ENCODE measurements around the gene LDB2.

LDB2 gene

DNA sequence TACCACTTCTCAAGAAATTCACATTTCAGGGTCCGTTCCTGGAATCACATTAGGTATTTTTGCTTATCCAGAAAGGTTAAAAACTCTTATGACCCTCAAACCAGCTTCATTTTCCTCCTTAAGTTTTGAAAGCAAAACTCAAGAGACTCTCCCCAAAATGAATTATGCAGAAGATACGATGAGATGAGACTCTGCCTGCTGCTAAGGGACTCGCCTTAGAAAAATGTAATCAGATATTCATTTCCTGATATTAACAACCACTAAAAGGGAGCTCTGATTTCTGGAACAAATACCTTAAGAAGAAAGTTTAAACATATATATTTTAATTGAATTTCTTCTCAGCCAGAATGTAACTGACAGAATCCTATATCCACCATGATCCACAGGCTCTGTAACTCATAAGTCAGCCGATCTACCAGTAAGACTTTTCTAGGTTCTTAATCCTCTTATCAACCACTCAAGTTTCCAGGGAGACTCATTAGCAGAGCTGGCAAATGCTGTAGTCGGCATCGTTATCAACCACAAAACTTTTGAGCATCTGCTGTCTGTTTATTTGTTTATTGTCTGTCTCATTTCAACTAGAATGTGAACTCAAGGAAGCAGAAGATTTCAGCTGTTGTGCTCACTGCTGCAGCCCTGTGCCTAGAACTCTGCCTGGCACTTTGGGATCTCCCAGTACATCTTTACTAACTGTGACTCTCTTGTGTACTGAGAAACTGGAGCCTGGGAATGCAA is 112.5 kb downstream of the LDB2 start:
- TF ChIP-seq, protein P1, sequence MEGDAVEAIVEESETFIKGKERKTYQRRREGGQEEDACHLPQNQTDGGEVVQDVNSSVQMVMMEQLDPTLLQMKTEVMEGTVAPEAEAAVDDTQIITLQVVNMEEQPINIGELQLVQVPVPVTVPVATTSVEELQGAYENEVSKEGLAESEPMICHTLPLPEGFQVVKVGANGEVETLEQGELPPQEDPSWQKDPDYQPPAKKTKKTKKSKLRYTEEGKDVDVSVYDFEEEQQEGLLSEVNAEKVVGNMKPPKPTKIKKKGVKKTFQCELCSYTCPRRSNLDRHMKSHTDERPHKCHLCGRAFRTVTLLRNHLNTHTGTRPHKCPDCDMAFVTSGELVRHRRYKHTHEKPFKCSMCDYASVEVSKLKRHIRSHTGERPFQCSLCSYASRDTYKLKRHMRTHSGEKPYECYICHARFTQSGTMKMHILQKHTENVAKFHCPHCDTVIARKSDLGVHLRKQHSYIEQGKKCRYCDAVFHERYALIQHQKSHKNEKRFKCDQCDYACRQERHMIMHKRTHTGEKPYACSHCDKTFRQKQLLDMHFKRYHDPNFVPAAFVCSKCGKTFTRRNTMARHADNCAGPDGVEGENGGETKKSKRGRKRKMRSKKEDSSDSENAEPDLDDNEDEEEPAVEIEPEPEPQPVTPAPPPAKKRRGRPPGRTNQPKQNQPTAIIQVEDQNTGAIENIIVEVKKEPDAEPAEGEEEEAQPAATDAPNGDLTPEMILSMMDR (IDR thresholded peaks at IDR 0.05; ENCODE audit: borderline replicate concordance, control extremely low read depth, extremely low read depth, insufficient read depth, missing control alignments), result no peak
- in situ Hi-C loops (cut with MboI; ENCODE audit: low sequenced_read_pairs, unreplicated experiment), result no loop called here
- no peak for DNase-seq (ENCODE audit: low spot score)

DNA sequence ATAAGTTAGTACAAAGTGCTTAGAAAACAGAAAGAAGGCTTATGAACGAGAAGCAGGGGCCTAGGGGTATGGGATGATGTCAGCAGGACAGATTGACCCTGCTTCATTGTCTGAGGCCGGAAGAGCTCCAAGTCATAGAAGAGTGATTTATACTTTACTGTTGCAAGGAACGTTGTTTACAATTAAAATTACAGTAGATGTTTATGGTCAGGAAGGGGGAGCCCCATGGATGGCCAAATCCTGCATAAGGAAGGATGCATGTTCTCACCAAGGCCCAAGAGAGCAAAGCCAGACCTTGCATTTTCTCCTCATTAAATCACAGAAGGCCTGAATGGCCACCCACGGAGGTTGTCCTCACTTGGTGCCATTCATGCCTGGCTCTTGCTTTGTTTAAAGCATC is 115.3 kb downstream of the LDB2 start:
- in situ Hi-C loops (cut with MboI; ENCODE audit: low sequenced_read_pairs, unreplicated experiment), result no loop called here
- no peak for DNase-seq (ENCODE audit: low spot score)
- TF ChIP-seq, protein P1 (IDR thresholded peaks at IDR 0.05; ENCODE audit: borderline replicate concordance, control extremely low read depth, extremely low read depth, insufficient read depth, missing control alignments), result no peak

GRCh38 chr4:16779028-16779675 is 119.3 kb downstream of the LDB2 start:
- TF ChIP-seq, protein P1 (IDR thresholded peaks at IDR 0.05; ENCODE audit: borderline replicate concordance, control extremely low read depth, extremely low read depth, insufficient read depth, missing control alignments), result no peak
- no peak for DNase-seq (ENCODE audit: low spot score)
- in situ Hi-C loops (cut with MboI; ENCODE audit: low sequenced_read_pairs, unreplicated experiment), result no loop called here

DNA sequence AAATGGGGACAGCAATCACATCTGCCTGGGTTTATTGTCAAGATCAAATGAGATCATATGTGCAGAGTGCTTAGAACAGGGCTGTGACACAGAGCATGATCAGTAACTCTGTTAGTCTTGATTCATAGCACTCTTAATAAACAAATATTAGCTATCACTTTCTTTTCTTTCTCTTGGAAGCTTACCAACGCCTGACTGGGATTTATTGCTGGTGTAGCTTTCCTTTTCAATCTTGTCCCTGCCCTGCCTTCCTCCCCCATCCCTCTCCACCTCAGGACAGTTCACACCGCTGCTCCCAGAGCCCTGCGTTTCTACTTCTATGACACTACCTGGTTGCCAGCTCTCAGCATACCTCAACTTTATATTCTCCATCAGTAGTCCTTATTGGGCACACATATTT is 120.7 kb downstream of the LDB2 start:
- DNase-seq (ENCODE audit: low spot score), result no peak
- in situ Hi-C loops (cut with MboI; ENCODE audit: low sequenced_read_pairs, unreplicated experiment), result no loop called here
- TF ChIP-seq, protein P1 (IDR thresholded peaks at IDR 0.05; ENCODE audit: borderline replicate concordance, control extremely low read depth, extremely low read depth, insufficient read depth, missing control alignments), result no peak

- DNase-seq (ENCODE audit: low spot score), result no peak
- in situ Hi-C loops (cut with MboI; ENCODE audit: low sequenced_read_pairs, unreplicated experiment), result no loop called here
- TF ChIP-seq, protein P1 (IDR thresholded peaks at IDR 0.05; ENCODE audit: borderline replicate concordance, control extremely low read depth, extremely low read depth, insufficient read depth, missing control alignments), result no peak
Measured at GRCh38 chr4:16775411-16776154, 122.9 kb downstream of the LDB2 start.

DNA sequence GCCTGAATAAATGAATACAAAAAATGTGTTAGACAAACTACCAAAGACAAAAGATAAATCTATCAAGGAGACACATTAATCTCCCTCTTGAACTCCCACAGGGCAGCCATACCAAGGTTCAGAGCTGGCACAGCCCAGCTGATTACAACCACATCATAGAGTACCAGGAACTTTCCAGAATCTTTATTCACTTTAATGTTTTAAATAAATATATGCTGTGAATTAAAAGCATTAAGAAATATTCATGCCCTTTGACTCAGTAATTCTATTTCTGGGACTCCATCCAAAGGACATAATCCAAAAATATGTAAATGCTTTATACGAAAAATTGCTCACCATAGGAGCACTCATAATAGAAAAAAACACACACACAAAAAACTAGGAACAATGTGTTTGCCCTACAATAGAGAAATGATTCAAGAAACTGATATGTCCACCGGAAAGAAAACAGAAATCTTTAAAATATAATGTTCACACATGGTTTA is 126.0 kb downstream of the LDB2 start:
- in situ Hi-C loops (cut with MboI; ENCODE audit: low sequenced_read_pairs, unreplicated experiment), result no loop called here
- TF ChIP-seq, protein P1 (IDR thresholded peaks at IDR 0.05; ENCODE audit: borderline replicate concordance, control extremely low read depth, extremely low read depth, insufficient read depth, missing control alignments), result no peak

More for the DNA sequence above, 126.0 kb downstream of the LDB2 start:
- no peak for DNase-seq (ENCODE audit: low spot score)

Data from GM13976 (cell line).